ENCODE measurements around the gene C9orf153. TPM values are rescaled to one million over a fixed set of nuclear protein-coding genes. Genes with fewer than 3 reads are reported as not detected.

C9orf153 gene
- total and polyA plus RNA-seq, 5 donors from 2014 or later, result 0.32 TPM; not detected in 4

DNA sequence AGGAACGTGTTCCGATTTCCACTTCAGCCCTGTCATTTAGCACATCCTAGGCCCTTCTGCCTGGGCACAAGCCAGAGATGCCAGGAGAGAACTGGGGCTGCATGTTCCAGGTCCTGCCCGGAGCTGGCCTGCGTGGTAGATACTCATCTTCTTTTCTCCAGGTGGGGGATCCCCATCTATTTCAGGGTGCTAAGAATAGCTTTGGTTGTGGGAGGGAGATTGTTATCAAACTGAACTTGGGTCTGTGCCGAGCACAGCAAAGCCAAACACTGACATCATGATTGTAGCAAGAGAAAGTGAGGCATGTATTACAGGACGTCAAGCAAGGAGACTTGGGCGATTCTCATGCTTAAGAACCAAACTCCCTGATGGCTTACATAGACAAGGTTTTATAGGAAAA lies 18.2 kb downstream of the C9orf153 start:
- Histone ChIP-seq H3K4me1 (ENCODE audit: control insufficient read depth, insufficient read depth, low read length, poor library complexity, severe bottlenecking) (no peaks in the 10 kb centered on the region), H3K36me3 (ENCODE audit: control insufficient read depth, insufficient read depth, low read length) (no peaks in the 10 kb centered on the region), H3K9me3 (ENCODE audit: control insufficient read depth in 2 of 2, low read length in 2 of 2) (no peaks in the 10 kb centered on the region), H3K27me3 (ENCODE audit: control insufficient read depth, insufficient read depth, low read length) (no peaks in the 10 kb centered on the region), H3K27ac (ENCODE audit: insufficient read depth, low read length, poor library complexity, severe bottlenecking) (no peak overlapping the region), H3K4me3 (ENCODE audit: low read depth, low read length) (no peak overlapping the region)
- Mint-ChIP-seq H3K27ac (no peak overlapping the region), H3K36me3 (no peaks in the 10 kb centered on the region), H3K4me3 (no peak overlapping the region), H3K4me1 (no peaks in the 10 kb centered on the region), H3K27me3 (peaks cover 7% of the 10 kb centered on the region), H3K9me3 (peaks cover 0 to 2% (median 0%) of the 10 kb centered on the region in 7 donors)
- no peak for DNase-seq
- ATAC-seq (ENCODE audit: low read depth in 2 of 2), result no peak

GRCh38 chr9:86238861-86239770 lies 20.3 kb downstream of the C9orf153 start:
- Mint-ChIP-seq H3K27ac (no peak overlapping the region), H3K36me3 (no peaks in the 10 kb centered on the region), H3K4me3 (no peak overlapping the region), H3K9me3 (peaks cover 0 to 1% (median 0%) of the 10 kb centered on the region in 7 donors), H3K27me3 (peaks cover 18% of the 10 kb centered on the region), H3K4me1 (no peaks in the 10 kb centered on the region)
- no peak overlapping the region for H3K4me3 ChIP-seq (ENCODE audit: low read depth, low read length)
- H3K27ac ChIP-seq (ENCODE audit: insufficient read depth, low read length, poor library complexity, severe bottlenecking), result no peak overlapping the region
- no peaks in the 10 kb centered on the region for H3K4me1 ChIP-seq (ENCODE audit: control insufficient read depth, insufficient read depth, low read length, poor library complexity, severe bottlenecking)
- DNase-seq (no peak), ATAC-seq (ENCODE audit: low read depth in 2 of 2) (no peak)
- H3K9me3 ChIP-seq (ENCODE audit: control insufficient read depth in 2 of 2, low read length in 2 of 2), result no peaks in the 10 kb centered on the region
- no peaks in the 10 kb centered on the region for H3K36me3 ChIP-seq (ENCODE audit: control insufficient read depth, insufficient read depth, low read length)
- H3K27me3 ChIP-seq (ENCODE audit: control insufficient read depth, insufficient read depth, low read length), result no peaks in the 10 kb centered on the region

DNA sequence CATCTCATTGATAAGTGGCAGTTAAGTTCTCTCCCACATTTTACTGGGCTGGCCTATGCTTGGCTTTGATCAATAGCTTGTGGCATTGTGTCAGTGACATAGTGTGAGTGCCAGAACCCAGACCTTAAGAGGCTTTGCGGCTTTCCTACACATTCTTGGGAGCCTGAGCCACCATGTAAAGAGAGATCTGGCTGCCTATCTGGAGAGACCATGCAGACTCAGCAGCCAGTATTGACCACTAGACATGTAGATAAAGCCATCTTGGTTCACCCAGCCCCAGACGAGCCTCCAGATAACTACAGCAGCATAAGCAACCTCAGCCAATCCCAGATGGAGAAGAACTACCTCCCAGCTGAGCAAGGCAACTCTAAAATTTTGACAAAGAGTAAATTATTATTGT lies 28.6 kb downstream of the C9orf153 start:
- no peaks in the 10 kb centered on the region for H3K4me1 Mint-ChIP-seq
- no peaks in the 10 kb centered on the region for H3K9me3 ChIP-seq (ENCODE audit: control insufficient read depth in 2 of 2, low read length in 2 of 2)
- H3K9me3 Mint-ChIP-seq, result peaks cover 0 to 2% (median 0%) of the 10 kb centered on the region in 7 donors
- H3K27me3 ChIP-seq (ENCODE audit: control insufficient read depth, insufficient read depth, low read length), result no peaks in the 10 kb centered on the region
- no peaks in the 10 kb centered on the region for H3K36me3 ChIP-seq (ENCODE audit: control insufficient read depth, insufficient read depth, low read length)
- H3K4me3 ChIP-seq (ENCODE audit: low read depth, low read length), result no peak overlapping the region
- ATAC-seq (ENCODE audit: low read depth in 2 of 2) (no peak), DNase-seq (no peak)
- peaks cover 14% of the 10 kb centered on the region for H3K27me3 Mint-ChIP-seq
- H3K4me3 Mint-ChIP-seq, result no peak overlapping the region
- no peak overlapping the region for H3K27ac Mint-ChIP-seq
- no peak overlapping the region for H3K27ac ChIP-seq (ENCODE audit: insufficient read depth, low read length, poor library complexity, severe bottlenecking)
- peaks cover 4% of the 10 kb centered on the region for H3K36me3 Mint-ChIP-seq
- no peaks in the 10 kb centered on the region for H3K4me1 ChIP-seq (ENCODE audit: control insufficient read depth, insufficient read depth, low read length, poor library complexity, severe bottlenecking)

DNA sequence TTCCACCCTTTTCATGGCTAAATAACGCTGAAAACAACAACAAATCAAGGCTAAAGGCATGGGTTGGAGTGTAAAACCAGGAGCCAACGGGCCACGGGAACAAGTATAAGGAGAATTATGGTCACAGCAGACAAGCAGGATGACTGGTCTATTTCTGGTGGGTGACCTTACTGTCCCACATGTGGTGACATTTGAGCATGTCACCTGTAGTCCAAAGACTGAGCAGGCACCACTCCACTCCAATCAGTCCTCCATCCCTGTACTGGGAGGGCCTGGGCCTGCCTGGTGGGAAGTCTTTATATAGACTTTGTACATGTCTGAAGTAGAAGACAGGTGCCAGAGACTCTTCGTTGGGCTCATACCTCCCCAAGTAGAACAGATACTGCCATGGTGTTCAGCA lies 36.8 kb downstream of the C9orf153 start:
- Histone ChIP-seq H3K27ac (ENCODE audit: insufficient read depth, low read length, poor library complexity, severe bottlenecking) (no peak overlapping the region), H3K4me3 (ENCODE audit: low read depth, low read length) (no peak overlapping the region), H3K4me1 (ENCODE audit: control insufficient read depth, insufficient read depth, low read length, poor library complexity, severe bottlenecking) (no peaks in the 10 kb centered on the region), H3K36me3 (ENCODE audit: control insufficient read depth, insufficient read depth, low read length) (no peaks in the 10 kb centered on the region), H3K27me3 (ENCODE audit: control insufficient read depth, insufficient read depth, low read length) (no peaks in the 10 kb centered on the region), H3K9me3 (ENCODE audit: control insufficient read depth in 2 of 2, low read length in 2 of 2) (no peaks in the 10 kb centered on the region)
- no peak for DNase-seq
- no peak for ATAC-seq (ENCODE audit: low read depth in 2 of 2)
- H3K27ac Mint-ChIP-seq, result no peak overlapping the region
- no peaks in the 10 kb centered on the region for H3K9me3 Mint-ChIP-seq
- H3K36me3 Mint-ChIP-seq, result no peaks in the 10 kb centered on the region
- no peak overlapping the region for H3K4me3 Mint-ChIP-seq
- no peaks in the 10 kb centered on the region for H3K4me1 Mint-ChIP-seq
- H3K27me3 Mint-ChIP-seq, result peaks cover 4% of the 10 kb centered on the region

- H3K36me3 Mint-ChIP-seq, result no peaks in the 10 kb centered on the region
- no peak for DNase-seq
- Histone ChIP-seq H3K4me3 (ENCODE audit: low read depth, low read length) (no peak overlapping the region), H3K27me3 (ENCODE audit: control insufficient read depth, insufficient read depth, low read length) (no peaks in the 10 kb centered on the region), H3K9me3 (ENCODE audit: control insufficient read depth in 2 of 2, low read length in 2 of 2) (no peaks in the 10 kb centered on the region), H3K4me1 (ENCODE audit: control insufficient read depth, insufficient read depth, low read length, poor library complexity, severe bottlenecking) (no peaks in the 10 kb centered on the region), H3K27ac (ENCODE audit: insufficient read depth, low read length, poor library complexity, severe bottlenecking) (no peak overlapping the region), H3K36me3 (ENCODE audit: control insufficient read depth, insufficient read depth, low read length) (no peaks in the 10 kb centered on the region)
- H3K4me3 Mint-ChIP-seq, result no peak overlapping the region
- H3K9me3 Mint-ChIP-seq, result no peaks in the 10 kb centered on the region
- no peaks in the 10 kb centered on the region for H3K4me1 Mint-ChIP-seq
- no peak overlapping the region for H3K27ac Mint-ChIP-seq
- H3K27me3 Mint-ChIP-seq, result peaks cover 9% of the 10 kb centered on the region
- no peak for ATAC-seq (ENCODE audit: low read depth in 2 of 2)
Observed at GRCh38 chr9:86219606-86220005, 39.9 kb downstream of the C9orf153 start.

GRCh38 chr9:86217076-86217755 lies 42.2 kb downstream of the C9orf153 start:
- ATAC-seq (ENCODE audit: low read depth in 2 of 2), result no peak
- H3K36me3 ChIP-seq (ENCODE audit: control insufficient read depth, insufficient read depth, low read length), result no peaks in the 10 kb centered on the region
- no peak for DNase-seq
- no peaks in the 10 kb centered on the region for H3K9me3 ChIP-seq (ENCODE audit: control insufficient read depth in 2 of 2, low read length in 2 of 2)
- no peak overlapping the region for H3K27ac Mint-ChIP-seq
- H3K27me3 Mint-ChIP-seq, result peaks cover 14% of the 10 kb centered on the region
- H3K4me3 ChIP-seq (ENCODE audit: low read depth, low read length), result no peak overlapping the region
- no peaks in the 10 kb centered on the region for H3K27me3 ChIP-seq (ENCODE audit: control insufficient read depth, insufficient read depth, low read length)
- H3K4me3 Mint-ChIP-seq, result no peak overlapping the region
- H3K4me1 ChIP-seq (ENCODE audit: control insufficient read depth, insufficient read depth, low read length, poor library complexity, severe bottlenecking), result no peaks in the 10 kb centered on the region
- no peaks in the 10 kb centered on the region for H3K9me3 Mint-ChIP-seq
- H3K4me1 Mint-ChIP-seq, result no peaks in the 10 kb centered on the region
- H3K27ac ChIP-seq (ENCODE audit: insufficient read depth, low read length, poor library complexity, severe bottlenecking), result no peak overlapping the region
- no peaks in the 10 kb centered on the region for H3K36me3 Mint-ChIP-seq

DNA sequence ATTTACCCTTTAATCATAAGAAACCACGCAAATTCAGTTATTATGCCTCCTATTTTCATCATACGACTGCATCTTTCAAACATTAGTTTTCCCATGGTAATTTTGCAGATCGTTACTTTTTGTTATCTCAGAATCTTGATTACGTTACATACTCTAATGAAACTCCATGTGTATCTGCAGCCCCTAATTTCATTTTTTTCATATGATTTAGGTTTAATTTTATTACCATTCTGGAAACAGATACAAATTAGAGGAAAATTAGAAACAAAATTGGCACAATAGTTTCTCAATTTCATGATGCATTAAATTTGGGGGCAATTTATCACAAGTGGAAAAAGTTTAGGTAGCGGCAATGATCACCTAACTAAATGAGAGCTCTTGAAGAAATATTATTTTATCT lies 52.3 kb downstream of the C9orf153 start:
- DNase-seq (no peak), ATAC-seq (ENCODE audit: low read depth in 2 of 2) (no peak)
- no peak overlapping the region for H3K4me3 ChIP-seq (ENCODE audit: low read depth, low read length)
- H3K36me3 Mint-ChIP-seq, result no peaks in the 10 kb centered on the region
- no peaks in the 10 kb centered on the region for H3K4me1 ChIP-seq (ENCODE audit: control insufficient read depth, insufficient read depth, low read length, poor library complexity, severe bottlenecking)
- H3K9me3 ChIP-seq (ENCODE audit: control insufficient read depth in 2 of 2, low read length in 2 of 2), result no peaks in the 10 kb centered on the region
- H3K4me1 Mint-ChIP-seq, result peaks cover 0 to under 1% (median 0%) of the 10 kb centered on the region in 4 donors
- H3K9me3 Mint-ChIP-seq, result no peaks in the 10 kb centered on the region
- peaks cover 16% of the 10 kb centered on the region for H3K27me3 Mint-ChIP-seq
- no peak overlapping the region for H3K27ac Mint-ChIP-seq
- no peak overlapping the region for H3K27ac ChIP-seq (ENCODE audit: insufficient read depth, low read length, poor library complexity, severe bottlenecking)
- no peak overlapping the region for H3K4me3 Mint-ChIP-seq
- H3K36me3 ChIP-seq (ENCODE audit: control insufficient read depth, insufficient read depth, low read length), result no peaks in the 10 kb centered on the region
- peaks cover 2% of the 10 kb centered on the region for H3K27me3 ChIP-seq (ENCODE audit: control insufficient read depth, insufficient read depth, low read length)

Data from CD4-positive, CD25-positive, alpha-beta regulatory T cell (primary cell).